ENCODE results near the gene ZNF407.
"Not testable (repeated sequence)": the region's sequence is repeated elsewhere in the genome, so short reads cannot be mapped to it uniquely, and the experiment has no call there.

The ZNF407 gene

DNA sequence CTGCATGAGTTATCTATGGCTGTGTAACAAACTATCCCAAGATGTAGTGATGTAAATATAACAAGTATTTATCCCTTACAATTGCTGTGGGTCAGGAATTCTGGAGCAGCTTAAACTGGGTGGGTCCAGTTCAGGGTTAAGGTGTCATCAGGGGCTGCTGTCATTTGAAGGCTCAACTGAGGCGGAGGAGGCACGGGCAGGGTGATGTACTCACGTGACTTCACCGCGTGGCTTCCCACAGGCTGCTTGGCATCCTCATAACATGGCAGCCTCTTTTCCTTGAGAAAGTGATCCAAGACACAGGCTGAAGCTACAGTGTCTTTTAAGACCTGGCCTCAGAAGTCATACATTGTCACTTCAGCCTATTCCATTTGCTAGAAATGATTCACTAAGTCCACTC, 485.5 kb downstream of the ZNF407 start:
- no peak for FAIRE-seq

DNA sequence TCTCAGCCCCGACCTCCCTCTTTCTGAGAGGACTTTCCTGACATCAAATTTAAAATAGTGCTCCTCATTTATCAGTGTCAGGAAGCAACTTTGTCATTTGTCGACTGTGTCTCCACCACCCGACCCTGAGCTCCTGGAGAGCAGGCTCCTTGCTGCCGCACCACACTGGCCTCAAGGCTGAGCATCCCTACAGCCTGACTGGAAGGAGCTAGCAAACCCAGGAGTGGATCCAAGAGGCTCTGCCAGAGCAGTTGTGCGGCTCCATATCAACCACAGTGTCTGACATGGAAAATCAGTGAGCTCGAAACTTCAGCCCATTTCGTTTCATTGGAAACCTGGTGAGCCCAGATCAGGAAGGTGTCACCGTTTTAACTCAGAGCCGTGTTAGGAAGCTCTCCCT, 486.1 kb downstream of the ZNF407 start:
- FAIRE-seq: no peak

DNA sequence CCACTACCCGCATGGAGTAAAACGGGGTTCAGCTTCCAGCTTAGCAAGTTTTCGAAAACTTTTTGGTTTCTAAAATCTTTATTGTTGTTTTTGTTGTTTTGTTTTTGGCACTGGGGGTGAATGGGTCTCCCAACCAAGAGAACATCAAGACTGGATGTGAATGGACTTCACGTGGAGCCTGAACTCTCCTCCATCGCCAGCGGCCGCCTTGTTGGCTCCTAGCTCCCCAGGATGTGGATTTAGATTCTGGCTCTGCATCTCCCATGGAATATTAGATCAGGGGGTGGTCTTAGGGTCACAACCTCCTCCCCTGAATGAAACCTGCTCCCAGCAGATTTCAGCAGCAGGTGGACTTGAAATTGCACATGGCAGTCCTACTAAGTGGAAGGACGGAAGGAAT, 488.0 kb downstream of the ZNF407 start:
- not testable (repeated sequence) for FAIRE-seq

DNA sequence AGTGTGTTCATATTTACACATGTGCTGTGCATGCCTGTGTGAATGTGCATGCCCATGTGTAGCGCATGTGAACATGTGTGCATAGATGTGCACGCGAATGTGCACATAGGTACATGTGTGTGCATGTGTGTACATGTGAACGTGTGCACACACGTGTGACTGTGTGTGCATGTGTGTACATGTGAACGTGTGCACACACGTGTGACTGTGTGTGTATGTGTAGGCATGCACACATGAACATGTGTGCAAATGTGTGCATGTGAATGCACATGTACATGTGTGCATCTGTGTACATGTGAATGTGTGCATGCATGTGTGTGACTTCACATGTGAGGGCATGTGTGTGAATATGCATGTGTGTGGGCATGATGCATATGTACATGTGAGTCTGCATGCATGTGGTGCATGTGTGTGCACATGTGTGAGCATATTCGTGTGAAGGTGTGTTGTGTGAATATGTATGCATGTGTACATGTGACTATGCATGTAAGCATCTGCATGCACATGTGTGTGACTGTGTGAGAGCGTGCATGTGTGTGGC, 488.9 kb downstream of the ZNF407 start:
- no peak for FAIRE-seq

DNA sequence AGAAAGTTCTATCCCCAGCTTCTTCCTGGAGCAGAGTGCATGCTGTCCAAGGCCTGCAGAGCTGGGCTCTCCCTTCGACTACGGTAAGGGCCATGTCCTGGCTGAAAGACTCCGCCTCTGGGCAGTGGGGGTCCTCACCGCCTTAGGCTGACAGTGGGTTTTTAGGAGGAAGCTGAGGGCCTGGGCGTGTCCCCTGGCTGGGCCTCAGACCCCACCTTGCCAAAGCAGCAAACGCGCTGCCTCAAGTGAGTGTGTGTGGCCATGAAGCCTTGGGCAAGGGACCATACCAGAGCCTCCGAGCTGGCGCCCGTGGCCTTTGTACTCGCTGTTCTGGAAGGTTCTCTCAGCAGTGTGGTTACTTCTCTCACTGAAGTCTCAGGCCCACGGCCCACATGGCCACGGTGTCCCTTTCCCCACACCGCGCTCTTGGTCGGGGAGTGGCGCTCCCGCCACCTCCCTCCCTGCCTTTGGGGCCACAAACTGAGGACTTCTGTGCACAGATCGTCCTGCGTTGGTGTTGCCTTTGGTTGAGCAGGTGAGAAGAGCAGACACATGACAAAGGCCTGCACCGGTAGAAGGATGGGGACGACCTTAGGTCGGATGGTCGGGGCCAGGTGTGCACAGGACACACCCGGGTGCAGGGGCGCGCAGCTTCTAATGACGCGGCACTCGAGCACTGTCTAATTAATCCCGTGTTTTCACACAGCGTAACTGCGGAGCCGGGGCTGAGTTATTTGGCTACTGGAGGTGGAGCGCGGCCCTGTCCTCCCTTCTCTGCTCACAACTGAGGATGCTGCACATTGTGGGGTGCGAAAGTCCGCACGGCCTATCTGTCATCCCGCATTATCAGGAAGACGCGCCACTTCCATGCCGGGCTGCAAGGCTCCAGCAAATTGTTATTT, 489.7 kb downstream of the ZNF407 start:
- no peak for FAIRE-seq

DNA sequence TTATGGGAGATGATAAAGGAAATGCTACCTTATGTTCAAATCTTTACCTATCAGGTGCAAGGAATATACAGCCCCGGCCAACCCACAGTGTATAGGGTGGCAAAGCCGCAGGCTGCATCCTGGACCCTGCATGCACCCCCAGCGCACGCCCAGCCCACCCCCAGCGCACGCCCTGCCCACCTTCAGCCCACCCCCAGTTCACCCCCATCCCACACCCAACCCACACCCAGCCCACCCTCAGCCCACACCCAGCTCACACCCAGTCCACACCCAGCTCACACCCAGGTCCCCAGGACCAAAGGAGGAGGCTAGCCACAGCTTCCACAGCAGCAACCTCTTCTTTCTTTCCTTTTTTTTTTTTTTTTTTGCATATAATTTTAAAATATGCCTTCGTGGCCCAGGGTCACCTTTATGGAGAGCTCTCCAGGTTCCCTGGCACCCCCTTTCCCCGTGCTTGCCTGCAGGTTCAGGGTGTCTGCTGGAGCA, 490.4 kb downstream of the ZNF407 start:
- no peak for FAIRE-seq

DNA sequence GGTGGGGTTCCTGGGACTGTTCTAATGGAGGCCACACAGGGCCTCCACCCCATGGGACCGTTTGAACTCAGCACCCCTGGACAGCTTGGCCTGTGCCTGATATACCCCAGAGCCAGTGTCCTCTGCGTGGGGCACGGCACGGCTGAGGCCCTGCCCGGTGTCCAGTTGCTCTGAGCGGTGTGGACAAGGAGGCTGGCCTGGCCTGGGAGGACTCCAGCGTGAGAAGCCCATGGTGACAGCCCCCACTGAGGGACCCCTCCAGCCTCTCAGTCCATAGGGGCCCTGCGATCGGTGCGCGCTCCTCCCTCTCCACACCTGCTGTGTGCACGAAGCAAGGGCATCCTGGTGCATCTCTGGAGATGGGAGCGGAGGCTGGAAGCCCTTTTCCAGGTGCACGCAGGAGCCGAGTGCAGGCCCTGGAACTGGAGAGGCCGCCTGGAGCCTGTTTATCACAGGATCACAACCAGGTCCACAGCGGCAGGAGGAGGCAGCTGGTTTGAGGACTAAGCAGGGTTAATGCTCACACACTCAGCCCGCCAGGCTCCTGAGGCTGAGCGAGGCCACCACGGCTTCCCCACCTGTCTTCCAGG, 491.0 kb downstream of the ZNF407 start:
- no peak for FAIRE-seq

DNA sequence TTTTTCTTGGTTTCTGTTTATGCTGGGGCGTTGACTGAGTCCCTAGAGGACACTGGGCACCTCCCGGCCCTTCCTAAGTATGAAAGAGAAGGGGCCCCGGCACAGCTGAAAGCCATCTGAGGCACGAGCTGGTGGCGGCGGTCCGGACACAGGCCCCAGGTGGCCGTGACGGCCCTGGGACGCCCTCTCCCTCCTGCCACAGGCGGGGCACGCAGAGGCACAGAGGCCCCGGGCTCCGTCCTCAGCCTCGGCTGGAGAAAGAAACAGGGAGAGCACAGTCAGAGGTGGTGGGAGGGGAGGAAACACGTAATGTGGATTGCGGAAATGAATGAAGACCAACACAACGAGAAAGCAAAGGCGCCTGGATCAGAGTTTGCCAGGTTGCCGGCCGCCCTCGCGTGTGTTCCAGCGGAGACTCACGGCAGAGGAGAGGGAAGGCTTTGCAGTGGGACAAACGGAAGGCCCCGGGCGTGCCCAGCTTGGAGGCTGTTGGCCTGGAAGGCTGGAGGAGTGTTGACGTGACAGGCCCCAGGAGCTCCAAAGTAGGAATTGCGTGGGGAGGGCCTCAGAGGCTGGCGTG, 492.2 kb downstream of the ZNF407 start:
- no peak for FAIRE-seq

DNA sequence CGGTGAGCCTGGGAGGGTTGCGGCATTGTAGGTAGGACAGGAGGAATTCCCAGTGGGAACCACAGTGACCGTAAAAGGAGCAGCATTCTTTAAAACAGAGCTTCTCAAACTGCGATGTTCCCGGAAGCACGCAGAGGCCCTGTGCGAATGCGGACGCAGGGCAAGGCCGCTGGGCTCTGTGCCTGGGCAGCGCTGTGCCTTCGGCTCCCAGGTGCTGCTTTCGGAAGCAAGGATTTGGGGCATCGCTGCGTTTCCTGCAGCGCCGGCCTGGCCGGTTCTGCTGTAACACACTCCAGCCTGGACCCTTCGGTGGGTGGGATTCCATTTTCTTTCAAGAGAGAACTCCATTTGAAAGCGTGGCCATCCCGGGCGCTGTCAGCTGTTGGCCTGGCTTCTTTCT, 492.7 kb downstream of the ZNF407 start:
- no peak for FAIRE-seq

DNA sequence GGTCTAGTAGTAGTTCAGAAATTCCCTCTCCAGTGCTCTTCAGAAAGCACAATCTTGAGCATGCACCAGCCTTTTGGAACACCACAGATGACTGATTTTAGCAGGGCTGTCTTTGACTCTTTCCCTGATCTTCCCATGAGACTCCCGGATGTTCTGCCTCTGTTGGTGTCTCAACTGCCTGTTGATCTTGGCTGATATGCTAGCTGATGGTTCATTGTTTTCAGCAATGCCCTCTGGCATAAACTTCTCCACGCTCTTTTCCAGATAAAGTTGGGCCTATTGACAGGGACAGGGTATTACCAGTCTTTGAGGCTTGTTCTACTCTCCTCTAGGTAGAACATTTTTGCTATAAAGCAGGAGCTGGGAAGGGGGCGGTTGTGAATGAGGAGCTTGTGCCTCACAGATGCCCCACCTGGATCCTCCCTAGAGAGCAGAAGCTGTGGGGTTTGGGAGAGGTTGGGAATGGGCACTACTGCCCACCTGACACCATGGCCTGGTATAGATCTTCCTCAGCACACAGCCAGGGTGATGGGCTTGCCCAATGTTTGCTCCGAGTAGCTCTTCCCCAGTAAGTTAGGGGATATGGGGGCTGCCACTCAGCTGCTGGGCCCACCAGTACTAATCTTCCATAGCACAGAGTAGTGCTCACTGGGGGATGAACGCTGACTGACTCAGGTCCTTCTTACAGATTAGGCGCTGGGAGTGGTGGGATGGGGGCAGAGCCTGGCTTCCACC, 500.0 kb downstream of the ZNF407 start:
- no peak for FAIRE-seq

DNA sequence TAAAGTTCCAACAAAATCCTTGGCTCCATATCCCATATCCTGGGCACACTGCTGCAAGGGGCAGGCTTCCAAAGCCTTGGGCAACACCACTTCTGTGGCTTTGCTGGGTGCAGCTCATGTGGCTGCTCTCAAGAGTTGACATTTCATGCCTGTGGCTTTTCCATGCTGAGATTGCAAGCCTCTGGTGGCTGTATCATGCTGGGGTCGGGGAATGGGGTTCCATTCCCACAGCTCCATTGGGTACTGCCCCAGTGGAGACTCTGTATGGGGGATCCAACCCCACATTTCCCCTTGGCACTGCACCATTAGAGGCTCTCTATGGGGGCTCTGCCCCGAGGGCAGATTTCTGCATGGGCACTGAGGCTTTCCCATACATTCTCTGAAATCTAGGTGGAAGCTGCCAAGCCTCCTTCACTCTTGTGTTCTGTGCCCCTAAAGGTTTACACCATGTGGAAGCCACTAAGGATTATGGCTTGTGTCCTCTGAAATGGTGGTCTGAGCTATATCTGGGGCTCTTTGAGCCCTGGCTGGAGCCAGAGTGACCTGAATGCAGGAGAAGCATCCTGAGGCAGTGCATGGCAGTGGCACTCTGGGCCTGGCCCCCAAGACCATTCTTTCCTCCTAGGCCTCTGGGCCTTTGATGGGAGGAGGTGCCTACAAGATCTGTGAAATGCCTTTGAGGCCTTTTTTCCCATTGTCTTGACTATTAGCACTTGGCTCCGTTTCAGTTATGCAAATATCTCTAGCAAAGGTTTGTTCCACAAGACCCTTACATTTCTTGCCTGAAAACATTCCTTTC, 503.4 kb downstream of the ZNF407 start:
- no peak for FAIRE-seq

DNA sequence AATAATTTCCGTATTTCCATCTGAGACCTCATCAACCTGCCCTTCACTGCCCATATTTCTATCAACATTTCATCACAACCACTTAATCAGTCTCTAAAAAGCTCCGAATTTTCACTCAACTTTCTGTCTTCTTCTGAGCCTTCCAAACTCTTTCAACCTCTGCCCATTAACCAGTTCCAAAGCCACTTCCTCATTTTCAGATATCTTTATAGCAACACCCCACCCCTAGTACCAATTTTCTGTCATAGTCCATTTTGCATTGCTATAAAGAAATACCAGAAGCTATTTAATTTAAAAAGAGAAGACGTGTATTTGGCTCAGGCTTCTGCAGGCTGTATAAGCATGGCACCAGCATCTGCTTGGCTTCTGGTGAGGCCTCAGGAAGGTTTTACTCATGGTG, 504.2 kb downstream of the ZNF407 start:
- no peak for FAIRE-seq

DNA sequence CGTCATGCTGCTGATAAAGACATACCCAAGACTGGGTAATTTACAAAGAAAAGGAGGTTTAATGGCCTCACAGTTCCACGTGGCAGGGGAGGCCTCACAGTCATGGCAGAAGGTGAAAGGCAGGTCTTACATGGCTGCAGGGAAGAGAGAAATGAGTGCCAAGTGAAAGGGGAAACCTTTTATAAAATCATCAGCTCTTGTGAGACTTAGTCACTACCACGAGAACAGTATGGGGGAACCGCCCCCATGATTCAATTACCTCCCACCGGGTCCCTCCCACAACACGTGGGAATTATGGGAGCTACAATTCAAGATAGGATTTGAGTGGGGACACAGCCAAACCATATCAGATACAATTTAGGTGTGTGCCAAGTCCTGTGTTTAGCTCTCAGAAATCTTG, 506.4 kb downstream of the ZNF407 start:
- not testable (repeated sequence) for FAIRE-seq

DNA sequence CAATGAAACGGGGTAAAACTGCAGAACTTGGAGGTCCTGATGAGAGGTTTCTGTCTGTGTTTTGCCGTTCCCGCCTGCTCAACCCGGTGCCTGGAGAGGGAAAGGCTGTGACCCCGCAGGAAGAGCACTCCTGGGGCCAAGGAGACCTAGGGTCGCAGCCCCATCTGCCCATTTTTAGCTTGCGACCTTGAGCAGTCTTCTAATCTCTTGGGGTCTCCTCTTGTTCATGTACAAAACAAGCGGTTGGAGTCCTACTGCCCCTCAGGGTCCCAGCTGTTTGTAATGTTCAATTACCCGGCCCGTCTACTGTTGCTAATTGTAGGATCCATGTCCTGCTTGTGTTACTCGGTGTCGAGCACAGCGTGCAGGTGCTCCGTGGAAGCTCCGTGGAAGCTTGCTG, 506.8 kb downstream of the ZNF407 start:
- no peak for FAIRE-seq

DNA sequence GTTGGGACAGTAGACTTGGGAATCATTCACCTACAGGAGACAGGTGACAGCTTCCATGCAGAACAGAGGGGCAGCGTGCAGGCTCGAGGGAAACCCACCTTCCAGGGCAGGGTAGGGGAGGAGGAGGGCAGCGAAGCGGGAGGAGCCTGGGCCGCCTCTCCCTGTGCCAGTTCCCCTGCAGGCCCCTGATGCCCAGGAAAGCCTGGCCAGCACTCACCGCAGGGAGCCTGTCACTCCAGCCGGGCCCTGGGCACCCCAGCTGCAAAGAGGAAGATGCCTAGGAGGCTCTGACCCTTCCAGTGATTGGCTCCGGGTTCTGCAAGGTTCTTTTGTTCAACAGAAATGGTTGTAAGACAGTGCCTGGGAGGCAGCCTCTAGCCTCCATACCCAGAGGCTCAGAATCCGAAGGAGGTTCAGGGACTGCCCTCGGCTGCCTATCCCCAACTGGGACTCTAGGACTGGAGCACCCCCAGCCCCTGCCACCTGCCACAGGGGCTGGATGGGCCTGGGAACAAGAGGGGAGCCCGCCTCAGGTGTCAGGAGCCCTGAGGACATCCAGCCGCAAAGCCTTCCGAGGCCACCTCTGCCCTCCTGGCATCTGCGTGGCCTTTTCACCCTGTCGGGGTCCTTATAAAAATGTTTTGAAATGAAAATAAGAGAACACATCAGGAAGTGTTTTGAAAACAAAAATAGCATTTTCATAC, 508.0 kb downstream of the ZNF407 start:
- FAIRE-seq: no peak

DNA sequence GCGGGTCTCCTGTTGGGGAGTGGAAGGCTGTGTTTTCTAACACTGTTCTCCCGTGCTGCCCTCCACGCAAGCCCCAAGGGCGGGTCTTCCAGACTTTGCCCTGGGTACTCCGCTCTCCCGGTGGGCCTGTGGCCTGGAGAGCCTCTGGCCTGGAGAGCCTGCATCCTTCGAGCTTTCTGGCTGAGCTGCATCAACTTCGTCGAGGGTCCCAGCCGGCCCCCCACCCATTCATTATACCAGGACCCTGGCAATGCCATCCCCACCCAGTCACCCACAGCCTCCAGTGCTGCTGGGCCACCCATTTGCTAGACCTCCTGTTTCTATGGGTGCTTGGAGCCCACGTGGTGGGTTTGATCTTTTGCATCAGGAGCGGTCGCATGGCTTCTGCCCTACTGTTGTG, 509.1 kb downstream of the ZNF407 start:
- FAIRE-seq: no peak

DNA sequence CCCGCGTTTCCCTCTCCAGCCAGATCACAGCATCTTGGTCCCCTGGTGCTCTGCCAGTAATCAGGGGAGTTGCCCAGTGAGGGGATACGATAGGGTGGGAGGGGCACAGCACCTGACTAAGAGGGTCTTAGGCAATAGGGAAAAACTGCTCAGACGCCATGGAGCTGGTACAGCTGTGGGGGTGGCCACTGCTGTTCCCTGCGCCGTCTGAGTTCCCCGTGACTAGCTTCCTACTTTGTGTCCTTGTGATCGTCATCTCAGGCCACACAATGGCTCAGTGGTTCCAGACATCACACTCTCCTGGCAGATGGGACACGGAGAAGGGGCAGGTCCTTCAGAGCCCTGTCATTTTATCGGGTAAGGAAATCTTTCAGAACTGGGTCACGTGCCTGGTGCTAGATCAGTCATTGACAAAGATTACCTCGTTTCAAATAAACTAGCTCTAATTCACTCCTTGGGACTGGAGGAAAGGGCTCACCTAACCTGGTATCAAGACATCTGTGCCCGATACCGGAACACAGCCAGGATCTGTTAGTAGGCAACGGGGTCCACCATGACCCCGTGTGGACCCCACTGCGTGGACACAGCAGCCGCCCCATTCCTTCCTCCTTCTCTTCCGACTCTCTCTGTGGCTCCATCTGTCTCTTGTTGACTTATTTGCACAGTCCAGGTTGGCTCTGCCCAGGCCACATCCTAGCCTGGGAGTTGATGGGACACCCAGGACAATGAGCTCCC, 509.7 kb downstream of the ZNF407 start:
- no peak for FAIRE-seq

DNA sequence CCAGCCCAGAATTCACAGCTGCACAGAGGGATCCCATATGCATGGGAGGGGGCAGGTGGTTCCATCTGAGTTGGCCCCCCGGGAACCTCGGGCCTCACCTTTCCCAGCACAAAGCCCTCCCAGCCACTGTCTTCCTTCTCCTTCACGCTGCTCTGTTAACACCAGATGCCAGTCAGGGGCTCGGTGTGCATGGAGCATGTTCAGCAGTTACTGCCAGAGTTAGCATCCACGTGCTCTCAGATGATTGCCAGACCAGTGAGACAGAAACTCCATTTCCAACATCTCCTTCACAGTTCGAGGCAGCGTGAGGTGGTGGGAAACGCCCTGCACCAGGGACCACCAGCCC, 510.2 kb downstream of the ZNF407 start:
- FAIRE-seq: no peak

DNA sequence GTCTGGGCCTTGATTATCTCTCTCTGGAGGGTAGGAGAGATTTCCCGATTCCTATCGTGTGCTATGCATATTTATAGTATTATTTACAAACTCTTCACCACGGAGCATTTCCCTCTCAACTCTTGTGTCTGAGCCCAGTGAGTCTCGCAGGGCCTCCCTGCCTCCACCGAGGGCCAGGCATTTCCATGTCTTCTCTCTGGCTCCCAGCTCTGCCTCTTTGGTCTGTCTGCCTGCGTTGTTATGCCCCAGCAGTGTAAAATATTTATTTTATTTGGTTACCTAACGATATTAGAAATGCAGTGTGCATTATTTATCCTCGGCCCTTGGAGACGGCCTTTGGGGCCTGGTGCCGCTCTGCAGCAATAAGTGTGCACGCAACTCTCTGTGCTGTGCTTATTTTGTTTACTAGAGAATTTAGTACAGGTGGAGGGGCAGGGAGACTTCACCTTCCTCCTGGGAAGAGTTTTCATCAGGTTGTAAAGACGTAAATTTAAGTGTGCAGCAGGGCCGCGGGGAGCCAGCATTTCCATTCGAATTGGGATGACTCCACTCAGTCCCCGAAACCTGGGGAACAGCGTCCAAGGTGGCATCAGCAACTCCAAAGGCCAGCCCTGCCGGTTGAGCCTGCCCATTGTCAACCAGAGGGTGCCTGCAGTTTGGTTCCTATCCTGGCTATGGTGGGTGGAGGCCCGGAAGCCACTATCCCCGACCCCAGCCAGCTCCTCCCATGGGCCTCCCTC, 511.1 kb downstream of the ZNF407 start:
- FAIRE-seq: no peak

DNA sequence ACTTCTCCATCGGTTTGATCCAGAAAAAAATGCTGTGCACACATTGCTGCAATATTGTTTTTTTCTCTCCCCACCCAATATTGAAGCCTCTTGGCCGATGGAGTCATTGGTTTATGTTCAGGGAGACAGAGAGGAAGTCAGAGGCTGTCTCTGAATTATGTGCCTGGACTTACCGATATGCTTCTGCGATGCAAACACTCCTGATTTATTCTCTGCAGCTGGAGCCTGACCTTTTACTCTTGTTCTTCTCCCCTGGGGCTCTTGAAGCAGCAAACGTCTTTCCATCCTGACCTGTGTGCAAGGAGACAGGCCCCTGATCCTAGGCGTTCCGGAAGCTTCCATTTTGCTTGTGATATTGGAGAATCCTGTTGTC, 511.6 kb downstream of the ZNF407 start:
- FAIRE-seq: no peak

Data from TTC549 (cell line).